ENCODE data around the gene SEC16B. TPM values are rescaled to one million over a fixed set of nuclear protein-coding genes. Genes with fewer than 3 reads are reported as not detected.

Gene SEC16B, protein sequence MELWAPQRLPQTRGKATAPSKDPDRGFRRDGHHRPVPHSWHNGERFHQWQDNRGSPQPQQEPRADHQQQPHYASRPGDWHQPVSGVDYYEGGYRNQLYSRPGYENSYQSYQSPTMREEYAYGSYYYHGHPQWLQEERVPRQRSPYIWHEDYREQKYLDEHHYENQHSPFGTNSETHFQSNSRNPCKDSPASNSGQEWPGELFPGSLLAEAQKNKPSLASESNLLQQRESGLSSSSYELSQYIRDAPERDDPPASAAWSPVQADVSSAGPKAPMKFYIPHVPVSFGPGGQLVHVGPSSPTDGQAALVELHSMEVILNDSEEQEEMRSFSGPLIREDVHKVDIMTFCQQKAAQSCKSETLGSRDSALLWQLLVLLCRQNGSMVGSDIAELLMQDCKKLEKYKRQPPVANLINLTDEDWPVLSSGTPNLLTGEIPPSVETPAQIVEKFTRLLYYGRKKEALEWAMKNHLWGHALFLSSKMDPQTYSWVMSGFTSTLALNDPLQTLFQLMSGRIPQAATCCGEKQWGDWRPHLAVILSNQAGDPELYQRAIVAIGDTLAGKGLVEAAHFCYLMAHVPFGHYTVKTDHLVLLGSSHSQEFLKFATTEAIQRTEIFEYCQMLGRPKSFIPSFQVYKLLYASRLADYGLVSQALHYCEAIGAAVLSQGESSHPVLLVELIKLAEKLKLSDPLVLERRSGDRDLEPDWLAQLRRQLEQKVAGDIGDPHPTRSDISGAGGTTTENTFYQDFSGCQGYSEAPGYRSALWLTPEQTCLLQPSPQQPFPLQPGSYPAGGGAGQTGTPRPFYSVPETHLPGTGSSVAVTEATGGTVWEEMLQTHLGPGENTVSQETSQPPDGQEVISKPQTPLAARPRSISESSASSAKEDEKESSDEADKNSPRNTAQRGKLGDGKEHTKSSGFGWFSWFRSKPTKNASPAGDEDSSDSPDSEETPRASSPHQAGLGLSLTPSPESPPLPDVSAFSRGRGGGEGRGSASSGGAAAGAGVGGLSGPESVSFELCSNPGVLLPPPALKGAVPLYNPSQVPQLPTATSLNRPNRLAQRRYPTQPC
- total RNA-seq, result 1.1 and 1.4 TPM in 2 replicates

DNA sequence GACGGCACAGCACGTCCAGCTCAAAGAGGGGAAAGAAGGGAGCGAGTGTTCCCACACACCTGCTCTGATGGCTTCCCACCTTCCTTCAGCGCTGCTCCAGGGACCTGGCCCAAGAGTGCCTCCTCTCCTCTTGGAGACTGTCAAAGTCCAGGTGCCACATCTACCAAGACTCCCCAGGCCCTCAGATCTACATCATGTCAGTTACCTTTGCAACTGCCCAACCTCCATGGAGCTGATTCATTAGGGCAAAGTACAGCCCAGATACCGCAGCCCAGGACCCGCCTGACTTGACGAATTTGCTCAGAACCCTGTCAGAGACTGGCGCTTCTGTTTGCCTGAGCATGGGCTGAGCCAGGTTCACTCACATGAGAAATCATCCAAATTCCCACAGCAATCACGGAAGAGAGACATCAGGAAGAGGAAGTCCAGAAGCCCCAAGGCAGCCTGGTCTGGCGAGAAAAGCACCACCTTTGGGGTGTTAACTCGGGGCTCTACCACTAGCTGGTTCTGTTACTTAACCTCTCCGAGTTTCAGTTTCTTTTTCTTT is at the start of gene SEC16B:
TSS of gene SEC16B (minus strand) at position 234 of the 547 bp plus-strand sequence. CDS start 2,077 bp downstream, outside the sequence.

Other genes with a start within 250 kb of the SEC16B start
- 12.3 and 15.3 TPM in 2 replicates for gene RASAL2, start 124.0 kb upstream of the SEC16B start, total RNA-seq